ENCODE results near the gene AQP4. TPM values are rescaled to one million over a fixed set of nuclear protein-coding genes. Genes with fewer than 3 reads are reported as not detected.

AQP4 gene, protein sequence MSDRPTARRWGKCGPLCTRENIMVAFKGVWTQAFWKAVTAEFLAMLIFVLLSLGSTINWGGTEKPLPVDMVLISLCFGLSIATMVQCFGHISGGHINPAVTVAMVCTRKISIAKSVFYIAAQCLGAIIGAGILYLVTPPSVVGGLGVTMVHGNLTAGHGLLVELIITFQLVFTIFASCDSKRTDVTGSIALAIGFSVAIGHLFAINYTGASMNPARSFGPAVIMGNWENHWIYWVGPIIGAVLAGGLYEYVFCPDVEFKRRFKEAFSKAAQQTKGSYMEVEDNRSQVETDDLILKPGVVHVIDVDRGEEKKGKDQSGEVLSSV
- not detected in 2 replicates for total RNA-seq

DNA sequence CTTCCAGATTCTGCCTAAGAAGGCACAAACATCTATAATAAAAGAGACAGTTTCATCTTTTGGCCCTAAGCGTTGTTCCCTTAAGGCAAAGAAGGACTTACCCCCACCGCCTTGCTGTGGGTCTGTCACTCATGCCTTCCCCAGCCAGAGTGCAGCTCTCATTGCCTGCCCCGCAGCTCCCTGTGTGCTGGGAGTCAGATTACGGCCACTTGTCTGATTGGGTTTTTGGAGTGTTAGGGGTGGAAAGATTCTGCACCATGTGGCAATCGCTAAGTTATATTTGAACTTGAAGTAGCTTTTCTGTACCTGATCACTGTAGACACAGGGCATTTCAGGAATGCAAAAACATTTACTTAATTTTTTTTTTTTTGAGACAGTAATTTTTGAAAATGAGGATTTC, at the start of gene AQP4:
Gene AQP4 (minus strand): TSS at position 151 of the 400 bp plus-strand sequence. CDS start 18 bp downstream, at position 133.

